Endothelial cell of umbilical vein (primary cell): ENCODE measurements around the gene VWA8. TPM values are rescaled to one million over a fixed set of nuclear protein-coding genes. Genes with fewer than 3 reads are reported as not detected.

Experiments
- BruUV-seq: library from RNA; stranded (reverse); fragments of 400-500 nt; replicated peaks from 2 replicates; lab custom pipeline; 2021; lab: Mats Ljungman, UMichigan
- CTCF ChIA-PET: fragments of 300-600, 350-600 bp; sonication (Branson Sonifier 250); formaldehyde crosslinking; loops from one replicate; lab custom pipeline; 2021; ENCODE audit warnings: antibody characterized with exemption, inconsistent platforms; lab: Charles Lee
- POLR2A ChIA-PET: fragments of 300-600, 350-600 bp; sonication (Branson Sonifier 250); formaldehyde crosslinking; loops from one replicate; lab custom pipeline; 2021; ENCODE audit warnings: antibody characterized with exemption, inconsistent platforms; lab: Charles Lee
- DNase-seq: peaks from one replicate; pipeline ENCODE4 v3.0.0-alpha.2; 2011; ENCODE audit warnings: low read depth, low spot score
- FAIRE-seq: peaks from 2 replicates; lab custom pipeline; 2011; peaks lifted over from hg19 to GRCh38; lab: Jason Lieb, UNC
- H2AFZ ChIP-seq: 2 replicates; pipeline ENCODE4 v1.6.0; 2012; ENCODE audit warnings: low read depth, low read length, control low read depth, inconsistent platforms
- H3K27ac ChIP-seq: 2 replicates; pipeline ENCODE4 v1.5.1; 2011; ENCODE audit warnings: low read depth, mild to moderate bottlenecking, control low read depth, low read length, moderate library complexity; ENCODE audit not compliant: insufficient read depth
- H3K27me3 ChIP-seq, 2 experiments: 2 replicates each; pipeline versions ENCODE4 v1.6.0 to v1.6.1; 2011; ENCODE audit warnings: low read length in 2 of 2, mixed read lengths in 1 of 2; ENCODE audit not compliant: control insufficient read depth in 2 of 2, insufficient read depth in 2 of 2
- H3K36me3 ChIP-seq, 2 experiments: 2 replicates in 1 of 2; 3 replicates in 1 of 2; pipeline ENCODE4 v1.5.1; 2011; ENCODE audit warnings: low read length in 2 of 2, mild to moderate bottlenecking in 1 of 2, moderate library complexity in 1 of 2; ENCODE audit not compliant: control insufficient read depth in 2 of 2, insufficient read depth in 2 of 2; ENCODE audit errors: extremely low read depth in 1 of 2
- H3K4me1 ChIP-seq: 3 replicates; pipeline ENCODE4 v1.5.1; 2011; ENCODE audit warnings: mild to moderate bottlenecking, low read length; ENCODE audit not compliant: control insufficient read depth, insufficient read depth; ENCODE audit errors: extremely low read depth
- H3K4me2 ChIP-seq: 2 replicates; pipeline ENCODE4 v1.6.1; 2011; ENCODE audit warnings: low read length, control low read depth, mixed read lengths; ENCODE audit not compliant: insufficient read depth
- H3K4me3 ChIP-seq, 3 experiments: fragments of 200-600 bp in 1 of 3; sonication (generic), shearing (Covaris generic) in 1 of 3; replicated peaks in 1 of 3; 2 replicates each; pipeline ENCODE4 v1.5.1; 2011 to 2016; ENCODE audit warnings: control low read depth in 3 of 3, low read length in 3 of 3, mild to moderate bottlenecking in 2 of 3, inconsistent platforms in 1 of 3, low read depth in 1 of 3, moderate library complexity in 1 of 3; ENCODE audit not compliant: insufficient read depth in 1 of 3
- H3K79me2 ChIP-seq: 2 replicates; pipeline ENCODE4 v1.6.0; 2012; ENCODE audit warnings: low read length, inconsistent platforms; ENCODE audit not compliant: control insufficient read depth, insufficient read depth
- H3K9ac ChIP-seq: replicated peaks from 2 replicates; pipeline ENCODE3; 2011; ENCODE audit warnings: low read length, control low read depth; ENCODE audit not compliant: insufficient read depth; ENCODE audit errors: extremely low read depth
- H3K9me1 ChIP-seq: replicated peaks from 3 replicates; pipeline ENCODE4 v1.6.0; 2011; ENCODE audit warnings: mild to moderate bottlenecking, low read length; ENCODE audit not compliant: control insufficient read depth, insufficient read depth; ENCODE audit errors: extremely low read depth
- H3K9me3 ChIP-seq: replicated peaks from 2 replicates; pipeline ENCODE4 v1.5.1; 2012; ENCODE audit warnings: low read length, inconsistent platforms; ENCODE audit not compliant: control insufficient read depth, insufficient read depth
- H4K20me1 ChIP-seq: replicated peaks from 2 replicates; pipeline ENCODE3; 2011; ENCODE audit warnings: mild to moderate bottlenecking, low read length; ENCODE audit not compliant: control insufficient read depth, insufficient read depth; ENCODE audit errors: extremely low read depth
- EZH2 ChIP-seq: IDR thresholded peaks from 2 replicates; pipeline ENCODE4 v1.6.1; 2012; ENCODE audit warnings: borderline replicate concordance, low read depth, mild to moderate bottlenecking, moderate library complexity, low read length, inconsistent platforms; ENCODE audit not compliant: severe bottlenecking
- FOS ChIP-seq: IDR thresholded peaks from 2 replicates; pipeline ENCODE4 v1.6.1; 2011; ENCODE audit warnings: mild to moderate bottlenecking, low read length, moderate library complexity, borderline replicate concordance; ENCODE audit not compliant: insufficient read depth
- GATA2 ChIP-seq: IDR thresholded peaks from 2 replicates; pipeline ENCODE4 v1.7.0; 2011; ENCODE audit warnings: low read depth, mild to moderate bottlenecking, moderate library complexity, mixed read lengths, low read length; ENCODE audit not compliant: insufficient read length, insufficient read depth
- JUN ChIP-seq: IDR thresholded peaks from 2 replicates; pipeline ENCODE4 v1.6.1; 2011; ENCODE audit warnings: borderline replicate concordance, low read depth; ENCODE audit not compliant: insufficient read length, insufficient read depth
- MYC ChIP-seq: IDR thresholded peaks from one replicate; pipeline ENCODE4 v1.6.1; 2011; ENCODE audit warnings: mild to moderate bottlenecking, low read depth, low read length
- POLR2A ChIP-seq: IDR thresholded peaks from 2 replicates; pipeline ENCODE4 v1.6.1; 2012; ENCODE audit warnings: low read depth, mild to moderate bottlenecking, control low read depth, low read length
- POLR2AphosphoS5 ChIP-seq: IDR thresholded peaks from 2 replicates; pipeline ENCODE4 v1.6.1; 2012; ENCODE audit warnings: low read depth, mild to moderate bottlenecking, control low read depth, low read length, moderate library complexity; ENCODE audit not compliant: insufficient read depth
- dilution Hi-C: fragments of 300-500 bp; cut with MboI; formaldehyde crosslinking; loops from one replicate; pipeline ENCODE4 v1.15.0; 2019; ENCODE audit warnings: low sequenced_read_pairs; ENCODE audit not compliant: extremely low pct_ligation_motif_present
- intact Hi-C: fragments of 100-400 bp; cut with micrococcal nuclease; formaldehyde crosslinking; loops from one replicate; pipeline ENCODE4 v1.10.0; 2022
- polyA plus RNA-seq, 4 experiments: library from polyadenylated mRNA; depleted of rRNA in 3 of 4; stranded (reverse) in 3 of 4; unstranded in 1 of 4; fragments of >200 nt; gene quantifications; 2 replicates each; pipeline versions ENCODE4 v1.2.1 to v1.2.3, GENCODE V29; 2011 to 2012; ENCODE audit warnings: missing spikeins in 1 of 4
- total RNA-seq: library from RNA; stranded (reverse); gene quantifications from 2 replicates; pipeline ENCODE4 v1.2.3, GENCODE V29; 2021
- TF ChIP-seq, protein P1 (sequence below): IDR thresholded peaks from 2 replicates; pipeline ENCODE4 v1.6.1; 2011; ENCODE audit not compliant: insufficient read depth, insufficient read length

Gene VWA8
- total and polyA plus RNA-seq, 2 donors (not counting 3 experiments of a cell fraction or from before 2014, with no cell fraction given): 2.9 to 11.3 TPM

- CTCF ChIA-PET: interaction anchor here (0.8 to 1.6 kb wide), 3 partner anchors 13 to 120 kb away, joined by 3 to 4 read pairs (median 4); no protein-coding TSS in a partner anchor
- no peak for TF ChIP-seq GATA2
- TF ChIP-seq FOS: no peak
- TF ChIP-seq MYC: no peak
- TF ChIP-seq EZH2: no peak
- TF ChIP-seq POLR2A: no peak
- TF ChIP-seq JUN: no peak
- no peak for TF ChIP-seq POLR2AphosphoS5
- TF ChIP-seq, protein P1, sequence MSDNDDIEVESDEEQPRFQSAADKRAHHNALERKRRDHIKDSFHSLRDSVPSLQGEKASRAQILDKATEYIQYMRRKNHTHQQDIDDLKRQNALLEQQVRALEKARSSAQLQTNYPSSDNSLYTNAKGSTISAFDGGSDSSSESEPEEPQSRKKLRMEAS: no peak
- DNase-seq (no peak), FAIRE-seq (no peak)
- POLR2A ChIA-PET: no interaction called here
- H3K9ac ChIP-seq: no peak overlapping the region
- no peaks in the 10 kb centered on the region for H3K79me2 ChIP-seq
- H3K4me3 ChIP-seq: no peak overlapping the region
- H3K9me3 ChIP-seq: no peaks in the 10 kb centered on the region
- H3K27me3 ChIP-seq: no peaks in the 10 kb centered on the region
- H3K27ac ChIP-seq: no peak overlapping the region
- no peaks in the 10 kb centered on the region for H3K9me1 ChIP-seq
- no peak overlapping the region for H3K4me2 ChIP-seq
- no peak overlapping the region for H2AFZ ChIP-seq
- intact Hi-C loops (no loop called here), dilution Hi-C loops (no loop called here)
- no peaks in the 10 kb centered on the region for H4K20me1 ChIP-seq
- H3K4me1 ChIP-seq: no peaks in the 10 kb centered on the region
- BruUV-seq: no TSS peak
- H3K36me3 ChIP-seq: no peaks in the 10 kb centered on the region
These were observed 427.4 kb downstream of the VWA8 start for GRCh38 chr13:41533266-41534052.
